B cell (primary cell): Measurements from ENCODE around the gene PPP2R2D. TPM values are rescaled to one million over a fixed set of nuclear protein-coding genes. Genes with fewer than 3 reads are reported as not detected.

Experiments
- ATAC-seq: fragments of 200-7000 bp; cut with Tn5 transposase; one replicate; pipeline ENCODE4 v1.10.0; 2021; ENCODE audit warnings: low read depth, mild to moderate bottlenecking, moderate number of reproducible peaks, moderate library complexity
- CTCF ChIA-PET: fragments of 350-600 bp; sonication (Branson Sonifier 250); formaldehyde crosslinking; loops from one replicate; lab custom pipeline; 2021; ENCODE audit warnings: antibody characterized with exemption, inconsistent platforms; lab: Charles Lee
- POLR2A ChIA-PET: fragments of 350-600 bp; sonication (Branson Sonifier 250); formaldehyde crosslinking; loops from one replicate; lab custom pipeline; 2021; ENCODE audit warnings: antibody characterized with exemption; lab: Charles Lee
- DNase-seq: peaks from one replicate; pipeline ENCODE4 v3.0.0; 2013
- H2AFZ ChIP-seq: 2 replicates; pipeline ENCODE4 v1.6.1; 2012; ENCODE audit warnings: mild to moderate bottlenecking, low read depth, low read length; ENCODE audit not compliant: insufficient read depth, poor library complexity, severe bottlenecking
- H3K27ac ChIP-seq, 2 donors: 1 replicate in 1 of 2; 2 replicates in 1 of 2; pipeline ENCODE4 v1.5.1; 2012 to 2013; ENCODE audit warnings: low read length in 2 of 2, mild to moderate bottlenecking in 2 of 2, moderate library complexity in 1 of 2
- H3K27me3 ChIP-seq, 4 experiments: fragments of 200-600 bp in 1 of 4; sonication (generic) in 1 of 4; replicated peaks in 1 of 4; 1 replicate in 2 of 4; 2 replicates in 2 of 4; pipeline versions ENCODE4 v1.6.1 to v1.7.0; 2013 to 2016; ENCODE audit warnings: low read length in 3 of 4, mild to moderate bottlenecking in 2 of 4, mixed read lengths in 1 of 4, moderate library complexity in 1 of 4; ENCODE audit not compliant: insufficient read depth in 4 of 4, control insufficient read depth in 3 of 4; ENCODE audit errors: control extremely low read depth in 1 of 4
- H3K36me3 ChIP-seq, 2 experiments: replicated peaks in 1 of 2; 1 replicate in 1 of 2; 2 replicates in 1 of 2; pipeline versions ENCODE4 v1.6.1 to v1.7.1; 2013; ENCODE audit warnings: low read length in 1 of 2; ENCODE audit not compliant: insufficient read depth in 2 of 2, control insufficient read depth in 1 of 2; ENCODE audit errors: control extremely low read depth in 1 of 2, extremely low read depth in 1 of 2
- H3K4me1 ChIP-seq, 2 donors: fragments of 200-600 bp in 1 of 2; sonication (generic) in 1 of 2; 1 replicate in 1 of 2; 2 replicates in 1 of 2; pipeline versions ENCODE4 v1.5.1 to v1.6.1; 2013 to 2017; ENCODE audit warnings: low read length in 2 of 2; ENCODE audit not compliant: control insufficient read depth in 2 of 2, insufficient read depth in 2 of 2
- H3K4me2 ChIP-seq: replicated peaks from 2 replicates; pipeline ENCODE3; 2012; ENCODE audit warnings: mild to moderate bottlenecking, low read depth, low read length; ENCODE audit not compliant: poor library complexity, severe bottlenecking
- H3K4me3 ChIP-seq, 5 experiments: fragments of 200-600 bp in 1 of 5; sonication (generic) in 1 of 5; 1 replicate in 3 of 5; 2 replicates in 2 of 5; pipeline versions ENCODE4 v1.5.1 to v1.7.0; 2011 to 2016; ENCODE audit warnings: low read length in 4 of 5, mild to moderate bottlenecking in 4 of 5, low read depth in 2 of 5, control low read depth in 1 of 5, moderate library complexity in 1 of 5; ENCODE audit not compliant: insufficient read depth in 1 of 5; ENCODE audit errors: control extremely low read depth in 1 of 5, extremely low read depth in 1 of 5
- H3K79me2 ChIP-seq: fragments of 200-600 bp; sonication (generic); one replicate; pipeline ENCODE4 v1.6.0; 2016; ENCODE audit warnings: low read length; ENCODE audit not compliant: control insufficient read depth, insufficient read depth
- H3K9ac ChIP-seq: fragments of 200-600 bp; sonication (generic); 2 replicates; pipeline ENCODE4 v1.6.1; 2017; ENCODE audit warnings: mild to moderate bottlenecking, low read length, moderate library complexity
- H3K9me3 ChIP-seq, 3 donors: one replicate each; pipeline versions ENCODE4 v1.6.1 to v1.7.1; 2013; ENCODE audit warnings: low read length in 2 of 3; ENCODE audit not compliant: control insufficient read depth in 2 of 3, insufficient read depth in 1 of 3; ENCODE audit errors: control extremely low read depth in 1 of 3
- H4K20me1 ChIP-seq: 2 replicates; pipeline ENCODE4 v1.6.0; 2012; ENCODE audit warnings: mild to moderate bottlenecking, low read length; ENCODE audit not compliant: insufficient read depth, control insufficient read depth, poor library complexity, severe bottlenecking
- H3K27ac Mint-ChIP-seq: one replicate; pipeline ENCODE4 v1.8.0; 2021; ENCODE audit warnings: mixed read lengths
- H3K27me3 Mint-ChIP-seq: one replicate; pipeline ENCODE4 v1.8.0; 2021; ENCODE audit warnings: mixed read lengths
- H3K4me1 Mint-ChIP-seq: one replicate; pipeline ENCODE4 v1.8.0; 2021; ENCODE audit warnings: mixed read lengths
- H3K4me3 Mint-ChIP-seq: one replicate; pipeline ENCODE4 v1.8.0; 2021; ENCODE audit warnings: mixed read lengths
- H3K9me3 Mint-ChIP-seq: one replicate; pipeline ENCODE4 v1.8.0; 2022; ENCODE audit warnings: mixed read lengths; ENCODE audit not compliant: insufficient read depth
- EZH2 ChIP-seq: IDR thresholded peaks from 2 replicates; pipeline ENCODE4 v1.6.1; 2012; ENCODE audit warnings: borderline replicate concordance, low read depth, mild to moderate bottlenecking, moderate library complexity, low read length; ENCODE audit not compliant: insufficient read depth, poor library complexity, severe bottlenecking
- WGBS: methylation state at CpG from one replicate; pipeline ENCODE4 v1.1.5; 2013; ENCODE audit warnings: missing lambda C conversion rate; ENCODE audit not compliant: insufficient coverage; 5-methylcytosine and 5-hydroxymethylcytosine counted together
- intact Hi-C: fragments of 100-400 bp; cut with micrococcal nuclease; formaldehyde crosslinking; loops from one replicate; pipeline ENCODE4 v1.10.0; 2022
- polyA plus RNA-seq: library from polyadenylated mRNA; depleted of rRNA; stranded (reverse); fragments of >200 nt; gene quantifications from 2 replicates; pipeline ENCODE4 v1.2.3, GENCODE V29; 2012
- total RNA-seq, 2 donors: library from RNA; stranded (reverse); fragments of 120-200 nt in 1 of 2; gene quantifications; 1 replicate in 1 of 2; 2 replicates in 1 of 2; pipeline versions ENCODE4 v1.2.3 to v1.2.4, GENCODE V29; 2013 to 2022
- TF ChIP-seq, protein P1 (sequence below): fragments of 200-600 bp; IDR thresholded peaks from one replicate; pipeline ENCODE4 v1.8.0; 2022; ENCODE audit warnings: antibody characterized with exemption, mild to moderate bottlenecking

Gene PPP2R2D
- total and polyA plus RNA-seq, 2 donors (not counting 1 experiment from before 2014, with no cell fraction given): 25.8 to 45.6 TPM

DNA sequence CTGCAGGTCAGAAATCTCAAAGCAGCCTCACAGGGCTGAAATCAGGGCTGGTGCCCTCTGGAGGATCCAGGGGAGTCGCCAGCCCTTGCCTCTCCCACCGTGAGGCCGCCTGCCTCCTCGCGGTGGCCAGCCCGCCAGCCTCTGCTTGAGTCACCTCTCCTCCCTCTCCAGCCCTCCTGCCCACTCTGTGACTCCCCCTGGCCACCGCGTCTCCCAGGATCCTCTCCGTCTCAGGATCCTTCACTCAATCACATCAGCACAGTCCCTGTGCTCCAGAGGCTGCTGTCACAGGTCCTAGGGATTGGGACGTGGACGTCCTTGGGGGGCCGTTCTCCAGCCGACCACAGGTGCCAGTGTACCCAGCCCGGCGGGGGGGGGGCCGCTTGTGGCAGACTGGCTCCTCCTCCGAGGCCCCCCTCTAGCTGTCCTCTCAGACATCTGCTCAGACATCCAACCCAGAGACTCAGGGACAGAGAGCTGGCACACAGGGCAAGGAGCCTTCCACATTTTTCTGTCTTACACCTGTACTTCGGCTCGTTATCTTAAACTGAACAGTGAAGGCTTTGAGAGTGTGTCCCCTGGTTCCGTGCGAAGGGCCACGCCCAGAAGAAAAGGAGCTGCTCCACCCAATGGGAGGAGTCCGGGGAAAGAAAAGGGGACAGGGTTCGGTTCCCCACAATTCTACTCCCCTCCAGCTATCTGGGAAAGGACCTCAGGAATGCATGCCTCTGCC lies 9.4 kb upstream of the PPP2R2D start:
- peaks cover 0 to 20% (median 0%) of the 10 kb centered on the region in 4 experiments for H3K27me3 ChIP-seq
- Mint-ChIP-seq H3K9me3 (no peaks in the 10 kb centered on the region), H3K4me3 (no peak overlapping the region), H3K27me3 (peaks cover 20% of the 10 kb centered on the region), H3K27ac (no peak overlapping the region), H3K4me1 (no peaks in the 10 kb centered on the region)
- no peak for ATAC-seq
- H3K27ac ChIP-seq: no peak overlapping the region
- H3K79me2 ChIP-seq: no peaks in the 10 kb centered on the region
- H3K4me3 ChIP-seq: no peak overlapping the region
- TF ChIP-seq, protein P1, sequence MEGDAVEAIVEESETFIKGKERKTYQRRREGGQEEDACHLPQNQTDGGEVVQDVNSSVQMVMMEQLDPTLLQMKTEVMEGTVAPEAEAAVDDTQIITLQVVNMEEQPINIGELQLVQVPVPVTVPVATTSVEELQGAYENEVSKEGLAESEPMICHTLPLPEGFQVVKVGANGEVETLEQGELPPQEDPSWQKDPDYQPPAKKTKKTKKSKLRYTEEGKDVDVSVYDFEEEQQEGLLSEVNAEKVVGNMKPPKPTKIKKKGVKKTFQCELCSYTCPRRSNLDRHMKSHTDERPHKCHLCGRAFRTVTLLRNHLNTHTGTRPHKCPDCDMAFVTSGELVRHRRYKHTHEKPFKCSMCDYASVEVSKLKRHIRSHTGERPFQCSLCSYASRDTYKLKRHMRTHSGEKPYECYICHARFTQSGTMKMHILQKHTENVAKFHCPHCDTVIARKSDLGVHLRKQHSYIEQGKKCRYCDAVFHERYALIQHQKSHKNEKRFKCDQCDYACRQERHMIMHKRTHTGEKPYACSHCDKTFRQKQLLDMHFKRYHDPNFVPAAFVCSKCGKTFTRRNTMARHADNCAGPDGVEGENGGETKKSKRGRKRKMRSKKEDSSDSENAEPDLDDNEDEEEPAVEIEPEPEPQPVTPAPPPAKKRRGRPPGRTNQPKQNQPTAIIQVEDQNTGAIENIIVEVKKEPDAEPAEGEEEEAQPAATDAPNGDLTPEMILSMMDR: no peak
- TF ChIP-seq EZH2: no peak
- H3K9me3 ChIP-seq: peaks cover 0 to 2% (median 0%) of the 10 kb centered on the region in 3 donors
- H4K20me1 ChIP-seq: no peaks in the 10 kb centered on the region
- no peak overlapping the region for H3K9ac ChIP-seq
- DNase-seq: no peak
- ChIA-PET CTCF (no interaction called here), POLR2A (no interaction called here)
- no peak overlapping the region for H2AFZ ChIP-seq
- H3K4me1 ChIP-seq: no peaks in the 10 kb centered on the region
- WGBS: 61% methylated on average over 22 of the region's 24 CpGs
- no peaks in the 10 kb centered on the region for H3K36me3 ChIP-seq
- H3K4me2 ChIP-seq: no peak overlapping the region
- intact Hi-C loops: no loop called here
